Measurements from ENCODE around the gene PWP1.
"Not testable (repeated sequence)": the region's sequence is repeated elsewhere in the genome, so short reads cannot be mapped to it uniquely, and the experiment has no call there.

Gene PWP1

DNA sequence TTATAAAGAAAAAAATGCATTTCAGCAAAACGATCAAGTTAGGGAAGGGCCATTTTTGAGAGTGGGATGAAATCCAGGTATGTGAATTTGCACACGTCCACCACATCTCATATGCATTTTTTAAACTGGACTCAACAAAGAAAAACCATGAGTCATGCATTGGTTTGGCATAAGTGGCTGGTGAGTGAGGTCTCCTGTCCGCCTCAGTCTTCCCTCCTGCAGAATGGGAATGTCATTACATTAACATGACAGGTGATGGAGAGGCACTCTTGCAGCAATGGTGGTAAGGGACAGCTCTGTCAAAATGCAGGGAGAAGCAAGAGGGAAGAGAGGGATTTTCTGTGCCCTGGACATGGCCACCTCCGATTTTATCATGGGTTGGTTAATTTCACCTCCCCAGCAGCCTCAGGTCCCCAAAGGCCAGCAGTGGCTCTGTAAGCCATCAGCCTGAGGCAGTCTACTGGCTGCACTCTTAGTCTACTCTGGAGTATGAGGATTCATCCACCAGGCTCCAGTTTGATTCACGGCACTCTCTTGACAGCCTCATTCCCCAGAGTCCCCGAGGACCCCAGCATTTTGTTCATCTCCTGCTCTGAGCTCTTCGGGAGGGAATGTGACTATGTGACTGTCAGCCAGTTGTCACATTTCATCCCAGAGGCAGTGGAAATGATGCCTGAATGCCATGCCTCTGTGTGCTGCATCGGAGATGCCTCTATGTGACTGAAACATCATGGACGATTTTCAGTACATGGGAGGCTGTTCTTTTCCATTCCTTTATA is 17.1 kb upstream of the PWP1 start:
- DNase-seq = no peak

DNA sequence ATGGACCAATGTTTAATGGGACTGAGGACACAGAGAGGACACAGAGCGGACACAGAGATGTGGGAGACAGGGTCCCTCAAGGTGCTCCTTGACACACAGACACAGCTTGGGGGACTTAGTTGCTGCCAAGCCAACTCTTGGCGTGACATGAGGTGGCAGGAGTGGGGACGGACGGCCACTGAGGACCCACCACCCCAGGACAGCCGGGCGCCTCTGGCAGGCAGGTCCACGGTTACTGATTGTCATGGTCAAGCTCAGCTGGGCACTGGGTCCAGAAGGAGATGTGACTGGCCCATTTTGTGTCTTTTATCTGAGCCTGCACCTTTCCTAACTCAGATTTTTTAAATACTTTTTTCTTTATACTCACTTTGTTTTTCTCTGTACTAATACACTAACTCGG is 15.7 kb upstream of the PWP1 start:
- DNase-seq = no peak

DNA sequence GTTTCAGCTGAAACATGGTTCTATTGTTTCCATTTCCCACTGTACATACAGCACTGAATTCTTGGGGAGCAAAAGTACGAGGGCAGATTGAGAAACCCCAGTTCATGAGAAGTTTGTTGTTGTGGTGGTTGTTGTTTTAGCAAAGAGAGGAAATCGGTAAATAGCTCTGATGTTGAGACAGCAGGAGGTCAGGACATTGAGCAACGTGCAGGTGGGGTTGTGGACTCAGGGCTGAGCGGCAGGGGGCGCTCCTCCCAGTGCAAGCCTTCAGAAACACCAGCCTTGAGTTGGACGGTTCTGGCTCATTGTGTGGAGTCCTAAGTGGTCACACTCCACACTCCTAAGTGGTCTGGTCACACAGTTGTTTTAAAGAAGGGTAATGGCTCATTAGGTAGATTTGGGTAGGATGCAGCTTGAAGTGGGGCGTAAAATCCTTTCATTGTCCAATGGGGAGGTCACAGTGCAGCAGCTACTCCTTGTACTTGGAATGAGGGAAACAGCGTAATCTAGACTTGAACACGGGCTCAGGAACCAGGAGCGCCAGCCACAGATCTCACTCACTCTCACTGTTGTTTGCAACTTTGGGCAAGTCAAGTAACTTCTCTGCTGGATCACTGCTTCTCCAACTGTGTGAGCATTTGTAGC is 14.5 kb upstream of the PWP1 start:
- peak; percentile 20 for DNase-seq

DNA sequence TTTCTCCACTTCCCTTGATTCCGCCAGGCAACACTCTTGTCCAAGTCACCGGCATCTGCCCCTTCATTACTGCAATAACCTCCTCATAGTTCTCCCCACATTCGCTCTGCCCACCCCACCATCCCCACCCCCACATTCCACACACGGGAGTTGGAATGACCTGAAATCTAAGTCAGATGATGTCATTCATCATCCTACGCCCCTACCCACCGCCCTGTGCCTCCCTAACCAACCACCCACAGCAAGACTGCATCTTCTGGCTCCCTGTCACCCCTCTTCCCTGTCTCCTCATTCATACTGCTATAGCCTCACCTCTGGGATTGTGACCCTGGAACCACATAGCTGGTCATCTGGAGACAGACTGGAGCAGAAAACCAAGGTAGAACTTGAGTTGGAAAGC is 7.9 kb upstream of the PWP1 start:
- no peak for DNase-seq

DNA sequence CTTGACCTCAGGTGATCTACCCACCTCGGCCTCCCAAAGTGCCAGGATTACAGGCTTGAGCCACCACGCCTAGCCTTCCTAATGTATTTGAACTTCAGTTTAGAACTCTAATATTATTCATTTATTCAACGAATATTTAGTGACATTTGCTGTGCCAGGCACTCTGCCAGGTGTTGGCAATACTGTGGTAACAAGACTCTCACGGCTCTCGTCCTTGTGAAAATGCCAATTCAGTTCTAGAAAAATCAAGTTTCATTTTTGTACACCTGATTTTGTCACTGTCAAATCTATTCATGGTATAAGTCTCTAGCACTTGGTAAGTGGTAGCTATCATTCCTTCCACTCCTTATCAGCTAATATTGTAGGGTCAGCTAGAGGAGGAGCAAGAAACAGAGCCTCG is 6.3 kb upstream of the PWP1 start:
- DNase-seq = no peak

DNA sequence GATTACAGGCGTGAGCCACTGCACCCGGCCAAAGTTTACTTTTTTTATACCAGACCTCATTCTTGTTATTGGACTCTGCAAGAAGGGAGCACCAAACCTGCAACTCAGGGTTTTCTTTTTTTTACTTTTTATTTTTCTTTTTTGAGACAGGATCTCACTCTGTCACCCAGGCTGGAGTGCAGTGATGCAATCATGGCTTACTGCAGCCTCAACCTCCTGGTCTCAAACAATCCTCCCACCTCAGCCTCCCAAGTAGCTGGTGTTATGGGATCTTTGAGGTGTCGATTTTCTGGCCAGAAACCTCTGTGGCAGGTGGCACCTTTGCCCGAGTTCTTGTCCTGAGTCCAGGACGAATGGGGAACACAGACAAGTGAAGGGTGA is 4.2 kb upstream of the PWP1 start:
- no peak for DNase-seq

DNA sequence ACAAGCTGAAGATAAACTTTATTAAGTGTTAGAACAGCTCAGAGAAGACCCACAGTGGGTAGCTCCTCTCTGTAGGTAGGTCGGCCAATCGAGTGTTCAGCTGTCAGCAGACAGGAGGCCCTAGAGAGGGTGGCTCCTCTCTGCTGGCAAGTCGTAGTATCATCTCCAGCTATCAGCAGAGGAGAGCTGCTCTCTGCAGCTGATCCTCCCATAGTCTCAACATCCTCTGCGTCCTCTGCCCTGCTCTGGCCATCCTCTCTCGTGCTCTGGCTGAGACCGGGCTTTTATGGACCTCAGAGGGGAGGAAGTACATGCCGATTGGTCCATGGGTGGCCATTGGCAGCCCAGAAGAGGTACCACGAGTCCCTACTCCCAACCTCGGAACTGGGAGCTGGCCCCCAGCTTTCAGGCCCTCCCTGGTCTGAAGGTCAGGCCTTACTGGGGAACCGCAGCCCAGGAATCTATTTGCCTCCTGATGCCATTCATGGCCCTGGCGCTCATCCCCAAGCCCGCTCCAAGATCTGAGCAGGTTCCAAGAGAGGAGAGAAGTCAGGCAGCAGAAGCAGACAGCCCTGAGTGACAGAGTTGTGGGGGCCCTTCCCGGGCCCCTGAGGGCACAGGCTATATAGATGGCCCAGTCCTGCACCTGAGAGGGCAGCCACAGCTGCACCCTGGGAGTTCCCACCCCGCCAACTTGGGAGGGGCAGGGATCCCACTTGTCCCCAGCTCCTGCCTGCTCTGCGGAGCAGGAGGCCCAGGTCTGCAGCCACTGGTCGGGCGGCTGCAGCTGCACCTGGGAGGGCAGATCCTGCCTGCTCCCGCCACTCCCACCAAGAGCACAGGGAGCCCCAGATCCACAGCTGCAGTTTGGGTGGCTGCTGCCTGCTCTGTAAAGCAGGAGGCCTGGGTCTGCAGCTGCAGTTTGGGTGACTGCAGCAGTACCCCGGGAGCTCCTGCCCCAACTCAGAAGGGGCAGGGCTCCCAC is 3.5 kb upstream of the PWP1 start:
- no peak for DNase-seq

DNA sequence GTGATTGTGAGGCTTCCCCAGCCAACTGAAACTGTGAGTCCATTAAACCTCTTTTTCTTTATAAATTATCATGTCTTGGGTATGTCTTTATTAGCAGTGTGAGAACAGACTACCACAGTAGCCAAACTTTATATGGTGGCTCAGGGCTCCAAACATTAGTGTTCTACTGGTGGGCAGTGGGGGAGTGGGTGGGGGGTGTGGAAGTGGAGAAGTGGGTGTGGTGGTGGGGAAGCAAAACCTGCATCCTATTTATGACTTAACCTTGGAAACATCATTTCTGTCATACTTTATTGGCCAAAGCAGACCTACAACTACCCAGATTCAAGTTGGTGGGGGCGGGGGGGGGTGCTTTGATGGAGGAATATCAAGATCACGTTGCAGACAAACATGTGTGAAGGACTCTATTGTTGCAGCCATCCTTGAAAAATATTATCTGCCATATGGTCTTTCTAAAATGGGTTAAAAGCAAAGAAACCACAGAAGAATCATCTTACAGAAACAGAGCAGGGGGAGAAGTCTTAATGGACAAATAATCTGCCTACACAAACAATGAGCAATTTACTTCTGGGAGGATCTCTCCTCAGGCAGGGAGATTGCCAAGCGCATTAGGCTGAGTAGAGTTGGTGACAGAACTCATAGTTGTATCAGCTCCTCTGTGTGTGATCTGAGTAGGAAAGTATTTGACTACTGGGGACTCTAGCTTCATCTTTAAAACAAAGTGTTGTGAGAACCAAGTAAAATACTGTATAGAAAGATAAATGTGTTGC is 1.4 kb upstream of the PWP1 start:
- DNase-seq = no peak

DNA sequence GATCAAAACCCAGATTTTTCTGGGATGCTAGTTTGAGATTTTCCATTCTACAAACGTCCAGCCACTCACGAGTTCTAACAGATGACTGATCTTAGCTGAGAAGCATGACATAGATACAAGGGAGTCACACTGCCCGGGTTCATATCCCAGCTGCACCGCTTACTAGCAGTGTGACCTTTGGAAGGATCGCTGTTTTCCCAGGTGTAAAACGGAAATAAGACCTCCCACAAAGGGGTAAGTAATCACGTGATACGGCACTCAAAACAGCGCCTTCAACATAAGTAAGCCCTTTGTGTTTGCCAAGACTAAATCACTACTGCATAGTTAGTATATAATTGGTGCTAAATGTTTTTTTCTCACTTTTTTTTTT is 624 bp upstream of the PWP1 start:
- DNase-seq = no peak

DNA sequence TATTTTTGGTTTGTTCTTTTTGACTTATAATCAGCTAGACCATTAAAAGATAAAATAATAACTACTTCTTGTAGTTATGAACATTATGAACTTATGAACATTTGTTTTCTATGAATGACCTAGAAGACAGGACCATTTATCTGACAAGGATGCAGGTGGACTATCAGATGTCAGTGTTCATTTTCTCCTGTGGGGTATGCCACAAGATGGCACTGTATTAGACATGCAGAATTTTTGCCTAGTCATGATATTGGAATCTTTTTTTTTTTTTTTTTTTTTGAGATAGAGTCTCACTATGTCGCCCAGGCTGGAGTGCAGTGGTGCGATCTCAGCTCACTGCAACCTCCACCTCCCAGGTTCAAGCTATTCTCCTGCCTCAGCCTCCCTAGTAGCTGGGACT is 10.2 kb downstream of the PWP1 start:
- DNase-seq = not testable (repeated sequence)

DNA sequence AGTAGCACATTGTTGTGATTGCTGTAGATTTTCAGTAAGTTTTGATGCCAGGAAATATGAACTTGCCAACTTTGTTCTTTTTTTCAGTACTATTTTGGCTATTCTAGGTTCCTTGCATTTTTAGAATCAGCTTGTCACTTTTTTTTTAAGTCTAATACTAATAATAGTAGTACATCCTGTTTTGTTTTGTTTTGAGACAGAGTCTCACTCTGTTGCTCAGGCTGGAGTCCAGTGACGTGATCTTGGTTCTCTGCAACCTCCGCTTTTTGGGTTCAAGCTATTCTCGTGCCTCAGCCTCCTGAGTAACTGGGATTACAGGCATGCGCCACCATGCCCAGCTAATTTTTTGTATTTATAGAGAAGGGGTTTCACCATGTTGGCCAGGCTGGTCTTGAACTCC is 16.5 kb downstream of the PWP1 start:
- DNase-seq = no peak

DNA sequence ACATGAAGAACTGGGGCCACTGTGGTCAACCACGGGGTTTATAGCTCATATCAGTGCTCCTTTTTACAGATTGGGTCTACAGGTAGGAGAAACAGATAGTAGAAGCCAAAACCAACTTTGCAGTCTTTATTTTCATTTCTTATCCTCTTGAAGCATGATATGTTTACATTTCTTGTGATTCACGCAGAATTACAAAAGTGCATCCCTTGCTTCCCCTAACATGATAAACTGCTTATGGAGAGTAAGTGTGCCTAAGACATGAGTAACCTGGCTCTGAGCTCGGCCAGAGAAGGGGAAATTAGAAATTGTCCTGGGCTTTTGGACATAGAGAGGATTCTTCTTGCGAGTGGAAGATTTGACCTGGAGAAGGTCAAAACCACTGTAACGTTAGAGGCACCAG is 18.4 kb downstream of the PWP1 start:
- no peak for DNase-seq

DNA sequence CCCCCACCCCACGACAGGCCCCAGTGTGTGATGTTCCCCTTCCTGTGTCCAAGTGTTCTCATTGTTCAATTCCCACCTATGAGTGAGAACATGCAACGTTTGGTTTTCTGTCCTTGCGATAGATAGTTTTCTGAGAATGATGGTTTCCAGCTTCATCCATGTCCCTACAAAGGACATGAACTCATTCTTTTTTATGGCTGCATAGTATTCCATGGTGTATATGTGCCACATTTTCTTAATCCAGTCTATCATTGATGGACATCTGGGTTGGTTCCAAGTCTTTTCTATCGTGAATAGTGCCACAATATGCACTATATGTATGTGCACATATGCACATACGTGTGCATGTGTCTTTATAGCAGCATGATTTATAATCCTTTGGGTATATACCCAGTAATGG is 19.9 kb downstream of the PWP1 start:
- not testable (repeated sequence) for DNase-seq

DNA sequence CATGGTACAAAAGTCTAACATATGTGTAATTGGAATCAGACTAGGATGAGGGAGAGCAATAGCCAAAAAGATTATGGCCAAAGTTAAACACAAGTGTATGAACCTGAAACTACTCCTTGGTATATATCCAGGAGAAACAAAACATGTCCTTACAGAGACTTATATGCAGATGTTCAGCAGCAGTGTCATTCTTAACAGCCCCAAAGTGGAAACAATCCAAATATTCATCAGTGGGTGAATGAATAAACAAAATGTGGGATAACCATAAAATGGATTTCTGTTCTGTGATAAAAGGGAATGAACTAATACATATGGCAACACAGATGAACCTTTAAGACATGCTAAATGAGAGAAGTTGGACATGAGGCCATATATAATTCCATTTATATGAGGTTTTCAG is 30.2 kb downstream of the PWP1 start:
- no peak for DNase-seq

DNA sequence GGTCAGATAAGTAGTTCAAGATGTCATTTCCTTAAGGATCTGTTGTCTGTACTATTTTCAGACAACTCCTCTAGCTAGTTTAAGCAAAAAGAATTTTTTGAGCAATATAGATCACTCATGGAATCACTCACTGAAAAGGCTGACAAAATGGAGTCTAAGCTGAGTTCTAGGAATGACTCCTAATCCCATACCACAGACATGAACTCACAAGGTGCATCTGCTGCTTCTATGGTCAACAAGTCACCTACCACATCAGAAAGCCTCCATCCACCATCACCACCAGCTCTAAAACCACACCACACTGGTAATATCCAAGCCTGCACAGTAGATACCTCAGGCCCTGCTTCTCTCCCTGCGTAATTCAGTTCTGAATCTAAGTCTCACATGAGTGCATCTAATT is 33.0 kb downstream of the PWP1 start:
- DNase-seq = no peak

DNA sequence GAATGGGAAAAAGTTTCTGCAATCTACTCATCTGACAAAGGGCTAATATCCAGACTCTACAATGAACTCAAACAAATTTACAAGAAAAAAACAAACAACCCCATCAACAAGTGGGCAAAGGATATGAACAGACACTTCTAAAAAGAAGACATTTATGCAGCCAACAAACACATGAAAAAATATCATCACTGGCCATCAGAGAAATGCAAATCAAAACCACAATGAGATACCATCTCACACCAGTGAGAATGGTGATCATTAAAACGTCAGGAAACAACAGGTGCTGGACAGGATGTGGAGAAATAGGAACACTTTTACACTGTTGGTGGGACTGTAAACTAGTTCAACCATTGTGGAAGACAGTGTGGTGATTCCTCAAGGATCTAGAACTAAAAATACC is 41.7 kb downstream of the PWP1 start:
- DNase-seq = not testable (repeated sequence)

DNA sequence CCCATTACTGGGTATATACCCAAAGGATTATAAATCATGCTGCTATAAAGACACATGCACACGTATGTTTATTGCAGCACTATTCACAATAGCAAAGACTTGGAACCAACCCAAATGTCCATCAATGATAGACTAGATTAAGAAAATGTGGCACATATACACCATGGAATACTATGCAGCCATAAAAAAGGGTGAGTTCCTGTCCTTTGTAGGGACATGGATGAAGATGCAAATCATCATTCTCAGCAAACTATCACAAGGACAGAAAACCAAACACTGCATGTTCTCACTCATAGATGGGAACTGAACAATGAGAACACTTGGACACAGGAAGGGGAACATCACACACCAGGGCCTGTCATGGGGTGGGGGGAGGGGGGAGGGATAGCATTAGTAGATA is 42.1 kb downstream of the PWP1 start:
- not testable (repeated sequence) for DNase-seq

DNA sequence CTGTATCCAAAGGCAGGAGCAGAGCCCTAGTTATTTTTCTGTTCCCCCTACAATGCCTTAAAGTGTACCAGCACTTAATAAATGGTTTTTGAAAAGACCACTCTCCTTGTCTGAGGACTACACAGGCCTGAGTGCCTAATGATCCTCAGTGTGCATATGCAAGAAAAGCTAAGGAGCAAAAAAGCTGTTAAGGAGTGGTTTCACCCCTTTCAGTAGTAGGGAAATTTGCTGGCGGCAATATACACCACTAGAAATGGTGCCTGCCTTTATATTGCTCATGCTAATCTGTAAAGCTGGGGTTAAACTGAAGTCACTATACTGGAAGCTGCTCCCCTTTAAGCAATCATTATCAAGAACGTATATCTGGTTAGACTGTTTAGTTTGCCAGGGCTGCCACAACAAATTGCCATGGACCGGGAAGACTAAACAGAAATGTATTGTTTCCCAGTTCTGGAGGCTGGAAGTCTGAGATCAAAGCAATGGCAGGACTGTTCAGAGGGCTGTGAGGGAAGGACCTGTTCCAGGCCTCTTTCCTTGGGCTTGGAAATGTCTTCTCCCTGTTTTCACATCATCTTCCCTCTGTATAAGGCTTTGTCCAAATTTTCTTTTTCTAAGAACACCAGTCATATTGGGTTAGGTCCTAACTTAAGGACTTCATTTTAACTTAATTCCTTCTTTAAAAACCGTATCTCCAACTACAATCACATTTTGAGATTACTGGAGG is 45.2 kb downstream of the PWP1 start:
- no peak for DNase-seq

DNA sequence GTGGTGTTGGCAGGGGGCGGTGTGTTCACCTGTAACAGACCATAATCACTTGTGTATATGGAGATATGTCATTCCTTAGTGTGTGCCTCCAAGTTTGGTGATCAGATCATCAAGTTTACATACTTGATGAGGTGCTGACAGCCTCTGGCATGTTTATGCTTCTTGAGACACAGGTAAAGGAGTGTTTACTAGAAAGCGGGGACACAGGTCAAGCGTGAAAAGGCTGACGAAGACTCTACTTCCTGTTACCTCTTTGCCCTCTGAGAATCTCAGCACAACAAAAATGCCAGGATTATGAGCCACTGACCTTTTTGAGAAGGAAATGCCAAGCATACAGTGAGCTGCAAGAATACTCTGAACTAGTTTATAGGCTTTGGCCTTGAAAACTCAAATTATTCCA is 45.8 kb downstream of the PWP1 start:
- DNase-seq = no peak

DNA sequence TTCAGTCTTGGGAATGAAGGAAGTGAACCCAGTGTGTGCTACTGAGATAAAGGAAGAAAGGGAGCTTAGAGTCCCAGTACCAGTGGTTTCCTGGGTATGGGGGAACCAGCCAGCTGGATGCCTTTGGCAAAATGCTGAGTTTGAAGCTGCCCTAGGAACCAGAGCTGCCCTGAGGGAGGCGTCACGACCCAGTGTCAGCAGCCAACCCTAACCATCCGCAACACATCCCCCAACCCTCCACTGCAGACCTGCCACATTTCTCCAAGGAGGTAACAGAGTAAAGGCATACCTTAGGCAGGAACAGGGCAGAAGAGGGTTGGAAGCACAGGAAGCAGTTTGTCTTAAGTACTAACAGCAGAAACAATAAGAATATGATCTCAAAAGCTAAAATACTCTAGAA is 46.8 kb downstream of the PWP1 start:
- DNase-seq = no peak

DNA sequence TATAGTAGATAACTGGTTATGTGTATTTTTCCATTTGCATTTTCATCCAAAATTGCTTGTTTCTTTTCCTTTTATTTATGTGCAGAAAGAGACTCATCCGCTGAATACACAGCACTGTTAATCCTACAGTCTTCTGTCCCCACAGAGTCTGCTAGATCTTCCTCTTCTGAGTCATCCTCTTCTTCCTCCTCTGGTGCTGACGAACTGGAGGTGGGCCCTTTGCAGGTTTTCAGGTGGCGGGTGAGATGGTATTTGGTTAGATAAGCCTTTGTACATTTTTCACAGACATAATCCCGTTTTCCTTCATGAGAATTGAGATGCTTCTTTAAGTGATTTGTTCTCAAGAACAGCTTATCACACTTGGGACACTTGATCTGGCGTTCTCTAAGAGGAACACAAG is 48.5 kb downstream of the PWP1 start:
- DNase-seq = no peak

DNA sequence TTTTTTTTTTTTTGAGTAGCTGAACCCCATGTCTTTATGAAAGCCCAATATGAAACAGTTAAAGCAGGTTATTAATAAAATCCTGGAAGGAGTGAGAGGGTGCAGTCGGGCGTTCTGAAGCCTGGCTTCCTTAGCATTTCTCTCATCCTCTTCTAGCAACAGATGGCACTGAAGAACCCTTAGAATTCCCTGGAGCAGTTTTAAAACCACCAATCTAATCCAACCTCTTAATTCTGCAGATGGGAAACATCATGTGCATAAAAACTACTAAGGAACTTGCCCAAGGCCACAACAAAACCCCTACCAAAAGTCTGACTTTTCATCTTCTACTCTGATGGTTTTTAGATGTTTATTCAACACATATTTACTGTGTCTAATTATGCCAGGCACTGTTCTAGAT is 50.2 kb downstream of the PWP1 start:
- no peak for DNase-seq
